Measurements from ENCODE around the gene TXNIP.

TXNIP gene

DNA sequence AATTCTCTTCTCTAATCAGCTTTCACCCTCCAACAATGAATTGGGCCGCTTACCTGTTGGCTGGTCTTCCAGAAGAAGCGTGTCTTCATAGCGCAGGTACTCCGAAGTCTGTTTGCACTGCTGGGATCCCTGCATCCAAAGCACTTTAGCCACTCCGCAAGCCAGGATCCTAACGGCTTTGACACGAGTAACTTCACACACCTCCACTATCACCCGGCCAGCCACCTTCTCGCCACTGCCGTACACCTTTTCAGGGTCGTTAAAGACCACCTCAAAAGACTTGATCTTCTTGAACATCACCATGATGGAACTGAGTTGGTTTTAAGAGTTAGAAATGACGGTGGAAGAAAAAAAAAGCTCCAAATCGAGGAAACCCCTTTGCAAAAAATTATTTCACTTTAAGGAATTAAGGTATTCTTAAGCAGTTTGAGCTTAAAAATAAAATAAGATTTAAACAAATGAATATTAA lies 381 bp downstream of the TXNIP start:
- no peak overlapping the region for H2AFZ ChIP-seq (ENCODE audit: low read depth, low read length)
- WGBS = 6% methylated on average over 10 of the region's 13 CpGs
- H4K8ac ChIP-seq (ENCODE audit: low read length) = peak overlapping the region; percentile 43
- H3K23ac ChIP-seq (ENCODE audit: low read length in 2 of 2) = no peak overlapping the region
- peak overlapping the region; percentile 64 for H3K4me2 ChIP-seq (ENCODE audit: low read length, poor library complexity, severe bottlenecking)
- peak overlapping the region in 1 of 2 experiments; percentile 63 for H3K4ac ChIP-seq (ENCODE audit: low read depth in 1 of 2, low read length in 2 of 2)
- no peak overlapping the region for H2BK120ac ChIP-seq (ENCODE audit: low read depth, low read length)
- peak overlapping the region; percentile 93 for H3K9ac ChIP-seq (ENCODE audit: low read length)
- H2AK5ac ChIP-seq (ENCODE audit: low read length, severe bottlenecking) = no peak overlapping the region
- H3K79me1 ChIP-seq (replicated peaks; ENCODE audit: low read length, poor library complexity, severe bottlenecking) = no peaks in the 10 kb centered on the region
- no peak overlapping the region for H2BK5ac ChIP-seq (ENCODE audit: low read depth, low read length, poor library complexity, severe bottlenecking)
- no peak overlapping the region for H2BK12ac ChIP-seq (ENCODE audit: low read length in 2 of 2)
- H3K27me3 ChIP-seq (ENCODE audit: control insufficient read depth in 1 of 2, insufficient read depth in 1 of 2, low read length in 2 of 2) = no peaks in the 10 kb centered on the region
- H3K9me3 ChIP-seq (ENCODE audit: control insufficient read depth, low read length) = no peaks in the 10 kb centered on the region
- no peak overlapping the region for H4K91ac ChIP-seq (ENCODE audit: low read length)
- peak overlapping the region; percentile 86 for H3K27ac ChIP-seq (ENCODE audit: low read length, poor library complexity, severe bottlenecking)
- peaks cover 12% of the 10 kb centered on the region for H3K4me1 ChIP-seq (ENCODE audit: control insufficient read depth, insufficient read depth, low read depth, low read length)
- H2BK15ac ChIP-seq (ENCODE audit: low read depth, poor library complexity, severe bottlenecking) = no peak overlapping the region
- DNase-seq = no peak
- peak overlapping the region; percentile 80 to 86 for H3K18ac ChIP-seq (ENCODE audit: low read depth in 1 of 2, low read length in 2 of 2)
- H3K14ac ChIP-seq (ENCODE audit: low read length in 2 of 2) = peak overlapping the region in 1 of 2 experiments; percentile 89
- peaks cover 12 to 38% of the 10 kb centered on the region in 2 experiments for H3K36me3 ChIP-seq (ENCODE audit: control insufficient read depth in 1 of 2, insufficient read depth in 2 of 2, low read depth in 1 of 2, low read length in 2 of 2)
- peak overlapping the region; percentile 80 to 98 for H3K4me3 ChIP-seq (ENCODE audit: insufficient read depth in 1 of 2, low read depth in 1 of 2, low read length in 2 of 2)

DNA sequence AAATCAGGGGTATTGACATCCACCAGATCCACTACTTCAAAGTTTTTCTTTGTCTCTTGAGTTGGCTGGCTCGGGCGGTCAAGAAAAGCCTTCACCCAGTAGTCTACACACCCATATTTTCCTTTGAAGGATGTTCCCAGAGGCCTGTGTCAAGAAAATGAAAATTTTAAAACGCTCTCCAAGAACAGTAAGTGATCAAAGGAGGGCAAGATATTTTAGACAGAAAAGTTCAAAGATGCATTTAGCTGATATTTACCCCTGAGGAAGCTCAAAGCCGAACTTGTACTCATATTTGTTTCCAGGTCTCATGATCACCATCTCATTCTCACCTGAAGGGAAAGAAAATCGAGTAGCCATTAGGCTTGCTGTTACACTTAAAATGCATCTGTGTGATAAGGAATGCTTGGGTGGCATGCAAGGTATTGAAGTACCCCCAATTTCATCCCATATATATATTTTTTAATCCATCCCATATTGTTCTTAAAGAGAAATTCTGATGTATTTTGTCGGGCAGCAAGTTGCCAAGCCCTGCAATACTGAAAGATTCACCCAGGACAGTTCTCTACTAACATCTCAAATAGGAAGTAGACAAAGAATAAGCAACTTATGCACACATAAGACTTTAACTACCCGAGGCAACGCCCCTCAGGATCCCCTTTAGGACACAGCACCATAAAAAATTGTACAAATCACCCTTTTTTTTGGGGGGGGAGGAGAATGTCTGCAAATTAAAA lies 1.1 kb downstream of the TXNIP start:
- H3K79me1 ChIP-seq (replicated peaks; ENCODE audit: low read length, poor library complexity, severe bottlenecking) = no peaks in the 10 kb centered on the region
- H3K14ac ChIP-seq (ENCODE audit: low read length in 2 of 2) = peak overlapping the region in 1 of 2 experiments; percentile 11
- peak overlapping the region in 1 of 2 experiments; percentile 80 for H3K18ac ChIP-seq (ENCODE audit: low read depth in 1 of 2, low read length in 2 of 2)
- WGBS = 62% methylated on average over 6 of the region's 8 CpGs
- peak overlapping the region; percentile 39 to 98 for H3K4me3 ChIP-seq (ENCODE audit: insufficient read depth in 1 of 2, low read depth in 1 of 2, low read length in 2 of 2)
- H4K8ac ChIP-seq (ENCODE audit: low read length) = no peak overlapping the region
- H3K27ac ChIP-seq (ENCODE audit: low read length, poor library complexity, severe bottlenecking) = peak overlapping the region; percentile 86
- no peak for DNase-seq
- H3K36me3 ChIP-seq (ENCODE audit: control insufficient read depth in 1 of 2, insufficient read depth in 2 of 2, low read depth in 1 of 2, low read length in 2 of 2) = peaks cover 12 to 38% of the 10 kb centered on the region in 2 experiments
- peak overlapping the region; percentile 64 for H3K4me2 ChIP-seq (ENCODE audit: low read length, poor library complexity, severe bottlenecking)
- H3K4ac ChIP-seq (ENCODE audit: low read depth in 1 of 2, low read length in 2 of 2) = no peak overlapping the region
- H2BK15ac ChIP-seq (ENCODE audit: low read depth, poor library complexity, severe bottlenecking) = no peak overlapping the region
- no peak overlapping the region for H2AFZ ChIP-seq (ENCODE audit: low read depth, low read length)
- H3K4me1 ChIP-seq (ENCODE audit: control insufficient read depth, insufficient read depth, low read depth, low read length) = peaks cover 12% of the 10 kb centered on the region
- no peak overlapping the region for H4K91ac ChIP-seq (ENCODE audit: low read length)
- no peaks in the 10 kb centered on the region for H3K27me3 ChIP-seq (ENCODE audit: control insufficient read depth in 1 of 2, insufficient read depth in 1 of 2, low read length in 2 of 2)
- H3K23ac ChIP-seq (ENCODE audit: low read length in 2 of 2) = no peak overlapping the region
- no peak overlapping the region for H2BK120ac ChIP-seq (ENCODE audit: low read depth, low read length)
- H2BK12ac ChIP-seq (ENCODE audit: low read length in 2 of 2) = no peak overlapping the region
- no peaks in the 10 kb centered on the region for H3K9me3 ChIP-seq (ENCODE audit: control insufficient read depth, low read length)
- peak overlapping the region; percentile 93 for H3K9ac ChIP-seq (ENCODE audit: low read length)
- H2BK5ac ChIP-seq (ENCODE audit: low read depth, low read length, poor library complexity, severe bottlenecking) = no peak overlapping the region
- H2AK5ac ChIP-seq (ENCODE audit: low read length, severe bottlenecking) = no peak overlapping the region

- no peaks in the 10 kb centered on the region for H3K9me3 ChIP-seq (ENCODE audit: control insufficient read depth, low read length)
- H4K91ac ChIP-seq (ENCODE audit: low read length) = no peak overlapping the region
- H3K4me2 ChIP-seq (ENCODE audit: low read length, poor library complexity, severe bottlenecking) = peak overlapping the region; percentile 64
- no peak overlapping the region for H2AK5ac ChIP-seq (ENCODE audit: low read length, severe bottlenecking)
- H3K36me3 ChIP-seq (ENCODE audit: control insufficient read depth in 1 of 2, insufficient read depth in 2 of 2, low read depth in 1 of 2, low read length in 2 of 2) = peaks cover 12 to 38% of the 10 kb centered on the region in 2 experiments
- H4K8ac ChIP-seq (ENCODE audit: low read length) = no peak overlapping the region
- H3K9ac ChIP-seq (ENCODE audit: low read length) = peak overlapping the region; percentile 93
- H3K4me3 ChIP-seq (ENCODE audit: insufficient read depth in 1 of 2, low read depth in 1 of 2, low read length in 2 of 2) = peak overlapping the region; percentile 45 to 98
- no peak overlapping the region for H3K14ac ChIP-seq (ENCODE audit: low read length in 2 of 2)
- no peak overlapping the region for H2BK15ac ChIP-seq (ENCODE audit: low read depth, poor library complexity, severe bottlenecking)
- no peak overlapping the region for H3K18ac ChIP-seq (ENCODE audit: low read depth in 1 of 2, low read length in 2 of 2)
- no peak overlapping the region for H3K4ac ChIP-seq (ENCODE audit: low read depth in 1 of 2, low read length in 2 of 2)
- H2BK12ac ChIP-seq (ENCODE audit: low read length in 2 of 2) = no peak overlapping the region
- H2BK5ac ChIP-seq (ENCODE audit: low read depth, low read length, poor library complexity, severe bottlenecking) = no peak overlapping the region
- H2BK120ac ChIP-seq (ENCODE audit: low read depth, low read length) = no peak overlapping the region
- H3K27ac ChIP-seq (ENCODE audit: low read length, poor library complexity, severe bottlenecking) = no peak overlapping the region
- WGBS = 97% methylated on average over 9 of the region's 10 CpGs
- no peaks in the 10 kb centered on the region for H3K79me1 ChIP-seq (replicated peaks; ENCODE audit: low read length, poor library complexity, severe bottlenecking)
- H2AFZ ChIP-seq (ENCODE audit: low read depth, low read length) = no peak overlapping the region
- no peak overlapping the region for H3K23ac ChIP-seq (ENCODE audit: low read length in 2 of 2)
- H3K4me1 ChIP-seq (ENCODE audit: control insufficient read depth, insufficient read depth, low read depth, low read length) = peaks cover 12% of the 10 kb centered on the region
- H3K27me3 ChIP-seq (ENCODE audit: control insufficient read depth in 1 of 2, insufficient read depth in 1 of 2, low read length in 2 of 2) = no peaks in the 10 kb centered on the region
- no peak for DNase-seq
These were observed 1.8 kb downstream of the TXNIP start for GRCh38 chr1:145994391-145995120.

Measured in mesenchymal stem cell (in vitro differentiated cells and primary cell).